B cell (primary cell): ENCODE results near the gene VPS39. TPM values are rescaled to one million over a fixed set of nuclear protein-coding genes. Genes with fewer than 3 reads are reported as not detected.

ENCODE experiments used
- ATAC-seq: fragments of 200-7000 bp; cut with Tn5 transposase; one replicate; pipeline ENCODE4 v1.10.0; 2021; ENCODE audit warnings: low read depth, mild to moderate bottlenecking, moderate number of reproducible peaks, moderate library complexity
- CTCF ChIA-PET: fragments of 350-600 bp; sonication (Branson Sonifier 250); formaldehyde crosslinking; loops from one replicate; lab custom pipeline; 2021; ENCODE audit warnings: antibody characterized with exemption, inconsistent platforms; lab: Charles Lee
- POLR2A ChIA-PET: fragments of 350-600 bp; sonication (Branson Sonifier 250); formaldehyde crosslinking; loops from one replicate; lab custom pipeline; 2021; ENCODE audit warnings: antibody characterized with exemption; lab: Charles Lee
- DNase-seq: peaks from one replicate; pipeline ENCODE4 v3.0.0; 2013
- H2AFZ ChIP-seq: 2 replicates; pipeline ENCODE4 v1.6.1; 2012; ENCODE audit warnings: mild to moderate bottlenecking, low read depth, low read length; ENCODE audit not compliant: insufficient read depth, poor library complexity, severe bottlenecking
- H3K27ac ChIP-seq, 2 donors: 1 replicate in 1 of 2; 2 replicates in 1 of 2; pipeline ENCODE4 v1.5.1; 2012 to 2013; ENCODE audit warnings: low read length in 2 of 2, mild to moderate bottlenecking in 2 of 2, moderate library complexity in 1 of 2
- H3K27me3 ChIP-seq, 4 experiments: fragments of 200-600 bp in 1 of 4; sonication (generic) in 1 of 4; replicated peaks in 1 of 4; 1 replicate in 2 of 4; 2 replicates in 2 of 4; pipeline versions ENCODE4 v1.6.1 to v1.7.0; 2013 to 2016; ENCODE audit warnings: low read length in 3 of 4, mild to moderate bottlenecking in 2 of 4, mixed read lengths in 1 of 4, moderate library complexity in 1 of 4; ENCODE audit not compliant: insufficient read depth in 4 of 4, control insufficient read depth in 3 of 4; ENCODE audit errors: control extremely low read depth in 1 of 4
- H3K36me3 ChIP-seq, 2 experiments: replicated peaks in 1 of 2; 1 replicate in 1 of 2; 2 replicates in 1 of 2; pipeline versions ENCODE4 v1.6.1 to v1.7.1; 2013; ENCODE audit warnings: low read length in 1 of 2; ENCODE audit not compliant: insufficient read depth in 2 of 2, control insufficient read depth in 1 of 2; ENCODE audit errors: control extremely low read depth in 1 of 2, extremely low read depth in 1 of 2
- H3K4me1 ChIP-seq, 2 donors: fragments of 200-600 bp in 1 of 2; sonication (generic) in 1 of 2; 1 replicate in 1 of 2; 2 replicates in 1 of 2; pipeline versions ENCODE4 v1.5.1 to v1.6.1; 2013 to 2017; ENCODE audit warnings: low read length in 2 of 2; ENCODE audit not compliant: control insufficient read depth in 2 of 2, insufficient read depth in 2 of 2
- H3K4me2 ChIP-seq: replicated peaks from 2 replicates; pipeline ENCODE3; 2012; ENCODE audit warnings: mild to moderate bottlenecking, low read depth, low read length; ENCODE audit not compliant: poor library complexity, severe bottlenecking
- H3K4me3 ChIP-seq, 5 experiments: fragments of 200-600 bp in 1 of 5; sonication (generic) in 1 of 5; 1 replicate in 3 of 5; 2 replicates in 2 of 5; pipeline versions ENCODE4 v1.5.1 to v1.7.0; 2011 to 2016; ENCODE audit warnings: low read length in 4 of 5, mild to moderate bottlenecking in 4 of 5, low read depth in 2 of 5, control low read depth in 1 of 5, moderate library complexity in 1 of 5; ENCODE audit not compliant: insufficient read depth in 1 of 5; ENCODE audit errors: control extremely low read depth in 1 of 5, extremely low read depth in 1 of 5
- H3K79me2 ChIP-seq: fragments of 200-600 bp; sonication (generic); one replicate; pipeline ENCODE4 v1.6.0; 2016; ENCODE audit warnings: low read length; ENCODE audit not compliant: control insufficient read depth, insufficient read depth
- H3K9ac ChIP-seq: fragments of 200-600 bp; sonication (generic); 2 replicates; pipeline ENCODE4 v1.6.1; 2017; ENCODE audit warnings: mild to moderate bottlenecking, low read length, moderate library complexity
- H3K9me3 ChIP-seq, 3 donors: one replicate each; pipeline versions ENCODE4 v1.6.1 to v1.7.1; 2013; ENCODE audit warnings: low read length in 2 of 3; ENCODE audit not compliant: control insufficient read depth in 2 of 3, insufficient read depth in 1 of 3; ENCODE audit errors: control extremely low read depth in 1 of 3
- H4K20me1 ChIP-seq: 2 replicates; pipeline ENCODE4 v1.6.0; 2012; ENCODE audit warnings: mild to moderate bottlenecking, low read length; ENCODE audit not compliant: insufficient read depth, control insufficient read depth, poor library complexity, severe bottlenecking
- H3K27ac Mint-ChIP-seq: one replicate; pipeline ENCODE4 v1.8.0; 2021; ENCODE audit warnings: mixed read lengths
- H3K27me3 Mint-ChIP-seq: one replicate; pipeline ENCODE4 v1.8.0; 2021; ENCODE audit warnings: mixed read lengths
- H3K4me1 Mint-ChIP-seq: one replicate; pipeline ENCODE4 v1.8.0; 2021; ENCODE audit warnings: mixed read lengths
- H3K4me3 Mint-ChIP-seq: one replicate; pipeline ENCODE4 v1.8.0; 2021; ENCODE audit warnings: mixed read lengths
- H3K9me3 Mint-ChIP-seq: one replicate; pipeline ENCODE4 v1.8.0; 2022; ENCODE audit warnings: mixed read lengths; ENCODE audit not compliant: insufficient read depth
- CTCF ChIP-seq: fragments of 200-600 bp; IDR thresholded peaks from one replicate; pipeline ENCODE4 v1.8.0; 2022; ENCODE audit warnings: antibody characterized with exemption, mild to moderate bottlenecking
- EZH2 ChIP-seq: IDR thresholded peaks from 2 replicates; pipeline ENCODE4 v1.6.1; 2012; ENCODE audit warnings: borderline replicate concordance, low read depth, mild to moderate bottlenecking, moderate library complexity, low read length; ENCODE audit not compliant: insufficient read depth, poor library complexity, severe bottlenecking
- WGBS: methylation state at CpG from one replicate; pipeline ENCODE4 v1.1.5; 2013; ENCODE audit warnings: missing lambda C conversion rate; ENCODE audit not compliant: insufficient coverage; 5-methylcytosine and 5-hydroxymethylcytosine counted together
- intact Hi-C: fragments of 100-400 bp; cut with micrococcal nuclease; formaldehyde crosslinking; loops from one replicate; pipeline ENCODE4 v1.10.0; 2022
- polyA plus RNA-seq: library from polyadenylated mRNA; depleted of rRNA; stranded (reverse); fragments of >200 nt; gene quantifications from 2 replicates; pipeline ENCODE4 v1.2.3, GENCODE V29; 2012
- total RNA-seq, 2 donors: library from RNA; stranded (reverse); fragments of 120-200 nt in 1 of 2; gene quantifications; 1 replicate in 1 of 2; 2 replicates in 1 of 2; pipeline versions ENCODE4 v1.2.3 to v1.2.4, GENCODE V29; 2013 to 2022

Gene VPS39
- total and polyA plus RNA-seq, 2 donors (not counting 1 experiment from before 2014, with no cell fraction given) = 82.8 to 145 TPM

- Mint-ChIP-seq H3K27ac (no peak overlapping the region), H3K4me3 (no peak overlapping the region), H3K9me3 (no peaks in the 10 kb centered on the region), H3K4me1 (no peaks in the 10 kb centered on the region), H3K27me3 (no peaks in the 10 kb centered on the region)
- no peak overlapping the region for H2AFZ ChIP-seq
- no peak for ATAC-seq
- H3K79me2 ChIP-seq = no peaks in the 10 kb centered on the region
- WGBS = 94% methylated on average over 14 of the region's 18 CpGs
- no peaks in the 10 kb centered on the region for H4K20me1 ChIP-seq
- DNase-seq = no peak
- no peak overlapping the region for H3K4me3 ChIP-seq
- no peaks in the 10 kb centered on the region for H3K27me3 ChIP-seq
- no peak overlapping the region for H3K27ac ChIP-seq
- H3K9me3 ChIP-seq = no peaks in the 10 kb centered on the region
- ChIA-PET POLR2A (no interaction called here), CTCF (no interaction called here)
- no peaks in the 10 kb centered on the region for H3K4me1 ChIP-seq
- intact Hi-C loops = no loop called here
- no peak overlapping the region for H3K9ac ChIP-seq
- peaks cover 2 to 55% of the 10 kb centered on the region in 2 experiments for H3K36me3 ChIP-seq
- H3K4me2 ChIP-seq = no peak overlapping the region
- TF ChIP-seq EZH2 (no peak), CTCF (no peak)
Observed at GRCh38 chr15:42159381-42160015, 48.6 kb downstream of the VPS39 start.

GRCh38 chr15:42158941-42159340 is 49.2 kb downstream of the VPS39 start:
- Histone ChIP-seq H3K9me3 (no peaks in the 10 kb centered on the region), H2AFZ (no peak overlapping the region), H3K36me3 (peaks cover 2 to 49% of the 10 kb centered on the region in 2 experiments), H4K20me1 (no peaks in the 10 kb centered on the region), H3K9ac (no peak overlapping the region), H3K27ac (no peak overlapping the region), H3K27me3 (no peaks in the 10 kb centered on the region), H3K4me3 (no peak overlapping the region), H3K4me1 (no peaks in the 10 kb centered on the region), H3K79me2 (no peaks in the 10 kb centered on the region), H3K4me2 (no peak overlapping the region)
- Mint-ChIP-seq H3K27me3 (no peaks in the 10 kb centered on the region), H3K4me1 (no peaks in the 10 kb centered on the region), H3K27ac (no peak overlapping the region), H3K9me3 (no peaks in the 10 kb centered on the region), H3K4me3 (no peak overlapping the region)
- DNase-seq (no peak), ATAC-seq (no peak)
- CTCF ChIA-PET = no interaction called here
- TF ChIP-seq CTCF = no peak
- 95% methylated on average over 10 of the region's 10 CpGs for WGBS
- POLR2A ChIA-PET = no interaction called here
- intact Hi-C loops = no loop called here
